ENCODE measurements around the gene DIPK1B.

DNA sequence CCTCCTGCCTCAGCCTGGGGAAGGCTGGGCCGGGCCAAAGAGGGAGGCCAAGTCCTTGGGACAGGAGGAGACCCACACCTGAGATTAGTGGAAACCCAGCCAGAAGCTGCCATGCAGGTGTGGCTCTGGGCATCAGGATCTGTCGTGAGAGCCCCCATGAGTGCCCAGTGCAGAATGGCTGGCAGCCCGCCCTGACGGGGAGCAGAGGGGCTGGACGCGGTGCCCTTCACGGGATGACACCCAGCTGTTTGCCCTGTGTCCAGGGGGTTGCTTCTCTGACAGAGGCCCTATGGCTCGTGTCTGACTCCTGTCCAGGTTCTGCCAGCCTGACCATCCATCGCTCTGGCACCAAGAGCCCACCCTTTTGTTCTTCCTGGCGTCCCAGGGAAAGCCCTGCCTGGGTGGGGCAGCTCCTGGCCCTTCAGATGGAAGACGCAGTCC is 8.5 kb downstream of the DIPK1B start:
- TF ChIP-seq SP1 (IDR thresholded peaks at IDR 0.05; ENCODE audit: low read depth, low read length) (no peak), EGR1 (IDR thresholded peaks at IDR 0.05; ENCODE audit: borderline replicate concordance in 1 of 2, low read depth in 2 of 2, low read length in 2 of 2) (no peak), TCF12 (IDR thresholded peaks at IDR 0.05; ENCODE audit: low read depth, low read length) (no peak), NR2C2 (IDR thresholded peaks at IDR 0.05; ENCODE audit: borderline replicate concordance, control insufficient read depth, insufficient read length, low read depth) (no peak), NFIC (IDR thresholded peaks at IDR 0.05; ENCODE audit: low read depth, low read length) (no peak), SREBF2 (IDR thresholded peaks at IDR 0.05; ENCODE audit: low read length) (no peak), POLR2A (IDR thresholded peaks at IDR 0.05; ENCODE audit: low read depth, low read length) (no peak), SRF (IDR thresholded peaks at IDR 0.05; ENCODE audit: low read depth in 2 of 2, low read length in 2 of 2) (no peak), EZH2 (IDR thresholded peaks at IDR 0.05; ENCODE audit: borderline replicate concordance, control insufficient read depth, low read depth, low read length) (no peak)
- TF ChIP-seq, protein P1, sequence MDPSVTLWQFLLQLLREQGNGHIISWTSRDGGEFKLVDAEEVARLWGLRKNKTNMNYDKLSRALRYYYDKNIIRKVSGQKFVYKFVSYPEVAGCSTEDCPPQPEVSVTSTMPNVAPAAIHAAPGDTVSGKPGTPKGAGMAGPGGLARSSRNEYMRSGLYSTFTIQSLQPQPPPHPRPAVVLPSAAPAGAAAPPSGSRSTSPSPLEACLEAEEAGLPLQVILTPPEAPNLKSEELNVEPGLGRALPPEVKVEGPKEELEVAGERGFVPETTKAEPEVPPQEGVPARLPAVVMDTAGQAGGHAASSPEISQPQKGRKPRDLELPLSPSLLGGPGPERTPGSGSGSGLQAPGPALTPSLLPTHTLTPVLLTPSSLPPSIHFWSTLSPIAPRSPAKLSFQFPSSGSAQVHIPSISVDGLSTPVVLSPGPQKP (IDR thresholded peaks at IDR 0.05; ENCODE audit: low read depth, low read length), result no peak
- TF ChIP-seq, protein P2, sequence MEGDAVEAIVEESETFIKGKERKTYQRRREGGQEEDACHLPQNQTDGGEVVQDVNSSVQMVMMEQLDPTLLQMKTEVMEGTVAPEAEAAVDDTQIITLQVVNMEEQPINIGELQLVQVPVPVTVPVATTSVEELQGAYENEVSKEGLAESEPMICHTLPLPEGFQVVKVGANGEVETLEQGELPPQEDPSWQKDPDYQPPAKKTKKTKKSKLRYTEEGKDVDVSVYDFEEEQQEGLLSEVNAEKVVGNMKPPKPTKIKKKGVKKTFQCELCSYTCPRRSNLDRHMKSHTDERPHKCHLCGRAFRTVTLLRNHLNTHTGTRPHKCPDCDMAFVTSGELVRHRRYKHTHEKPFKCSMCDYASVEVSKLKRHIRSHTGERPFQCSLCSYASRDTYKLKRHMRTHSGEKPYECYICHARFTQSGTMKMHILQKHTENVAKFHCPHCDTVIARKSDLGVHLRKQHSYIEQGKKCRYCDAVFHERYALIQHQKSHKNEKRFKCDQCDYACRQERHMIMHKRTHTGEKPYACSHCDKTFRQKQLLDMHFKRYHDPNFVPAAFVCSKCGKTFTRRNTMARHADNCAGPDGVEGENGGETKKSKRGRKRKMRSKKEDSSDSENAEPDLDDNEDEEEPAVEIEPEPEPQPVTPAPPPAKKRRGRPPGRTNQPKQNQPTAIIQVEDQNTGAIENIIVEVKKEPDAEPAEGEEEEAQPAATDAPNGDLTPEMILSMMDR (IDR thresholded peaks at IDR 0.05 in 2 of 3, conservative IDR thresholded peaks at IDR 0.05 in 1 of 3; ENCODE audit: control insufficient read depth in 2 of 3, extremely low read depth in 1 of 3, insufficient read depth in 1 of 3, low read depth in 3 of 3, low read length in 3 of 3), result no peak

All from GM12878 (cell line).